Calu3 (cell line): ENCODE measurements around the gene STOM. TPM values are rescaled to one million over a fixed set of nuclear protein-coding genes. Genes with fewer than 3 reads are reported as not detected.
"Not testable (repeated sequence)": the region's sequence is repeated elsewhere in the genome, so short reads cannot be mapped to it uniquely, and the experiment has no call there.

Experiments used
- BruUV-seq: library from RNA; stranded (reverse); fragments of 400-500 nt; replicated peaks from 2 replicates; lab custom pipeline; 2021; lab: Mats Ljungman, UMichigan
- CTCF ChIA-PET: fragments of 300-600 bp; sonication (Branson Sonifier 250); formaldehyde crosslinking; loops from one replicate; lab custom pipeline; 2022; ENCODE audit warnings: antibody characterized with exemption; lab: Charles Lee
- DNase-seq: peaks from one replicate; pipeline ENCODE4 v3.0.0; 2022
- H3K27ac Mint-ChIP-seq: one replicate; pipeline ENCODE4 v1.8.0; 2022; ENCODE audit warnings: mixed read lengths; ENCODE audit not compliant: unreplicated experiment
- H3K27me3 Mint-ChIP-seq: one replicate; pipeline ENCODE4 v1.8.0; 2022; ENCODE audit warnings: mixed read lengths; ENCODE audit not compliant: unreplicated experiment
- H3K36me3 Mint-ChIP-seq: one replicate; pipeline ENCODE4 v1.8.0; 2022; ENCODE audit warnings: mild to moderate bottlenecking, moderate library complexity, mixed read lengths; ENCODE audit not compliant: insufficient read depth, unreplicated experiment
- H3K4me1 Mint-ChIP-seq: one replicate; pipeline ENCODE4 v1.8.0; 2022; ENCODE audit warnings: mild to moderate bottlenecking, low read depth, mixed read lengths; ENCODE audit not compliant: unreplicated experiment
- H3K4me3 Mint-ChIP-seq: one replicate; pipeline ENCODE4 v1.8.0; 2022; ENCODE audit warnings: mild to moderate bottlenecking, low read depth, moderate library complexity, mixed read lengths; ENCODE audit not compliant: unreplicated experiment
- H3K9me3 Mint-ChIP-seq: one replicate; pipeline ENCODE4 v1.8.0; 2022; ENCODE audit warnings: low read depth, mixed read lengths; ENCODE audit not compliant: unreplicated experiment
- intact Hi-C: fragments of 100-400 bp; cut with micrococcal nuclease; formaldehyde crosslinking; loops from one replicate; pipeline ENCODE4 v1.10.0; 2022; ENCODE audit not compliant: unreplicated experiment
- total RNA-seq: library from RNA; stranded (reverse); gene quantifications from 2 replicates; pipeline ENCODE4 v1.2.3, GENCODE V29; 2022
- TF ChIP-seq, protein P1 (sequence below): fragments of 200-600 bp; IDR thresholded peaks from one replicate; pipeline ENCODE4 v1.8.0; 2022; ENCODE audit warnings: antibody characterized with exemption; ENCODE audit not compliant: unreplicated experiment

Gene STOM
- total RNA-seq, 1 experiment from 2014 or later, result 25.5 TPM

DNA sequence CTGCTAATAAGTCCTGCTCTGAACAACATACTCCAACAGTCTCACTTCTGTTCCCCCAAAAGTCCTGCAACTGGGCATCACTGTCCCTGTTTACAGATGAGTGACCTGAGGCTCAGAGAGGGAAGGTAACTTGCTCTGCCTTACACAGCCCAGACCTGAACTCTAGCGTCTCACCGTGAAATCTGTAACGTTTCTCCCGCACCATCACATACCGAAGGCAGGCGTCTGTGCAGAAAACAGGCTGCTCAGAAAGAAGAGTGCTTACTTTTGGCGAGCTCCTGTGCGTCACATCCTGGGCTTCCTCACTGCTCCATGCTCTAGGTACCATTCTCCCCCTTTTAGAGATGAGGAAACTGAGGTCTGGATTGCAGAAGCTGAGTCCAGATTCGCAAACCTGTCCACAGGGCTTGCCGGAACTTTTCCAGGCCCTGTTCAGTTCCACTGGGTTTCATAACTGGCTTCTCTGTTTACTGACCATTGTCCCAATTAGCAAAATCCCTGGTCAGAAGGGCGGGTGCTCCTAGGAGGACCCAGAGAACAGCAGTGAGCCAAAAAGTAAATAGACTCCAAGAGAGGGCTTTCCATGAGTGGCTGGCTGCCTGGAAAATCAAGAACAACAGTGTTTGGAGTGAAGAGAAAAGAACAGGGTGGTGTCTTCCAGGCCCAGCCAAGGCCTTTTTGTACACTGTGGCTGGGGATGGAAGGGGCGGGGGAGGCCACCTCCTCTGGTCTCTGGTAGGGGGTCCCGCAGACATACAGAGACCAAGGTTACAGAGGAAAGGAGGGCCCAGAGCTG, 75.0 kb downstream of the STOM start:
- TF ChIP-seq, protein P1, sequence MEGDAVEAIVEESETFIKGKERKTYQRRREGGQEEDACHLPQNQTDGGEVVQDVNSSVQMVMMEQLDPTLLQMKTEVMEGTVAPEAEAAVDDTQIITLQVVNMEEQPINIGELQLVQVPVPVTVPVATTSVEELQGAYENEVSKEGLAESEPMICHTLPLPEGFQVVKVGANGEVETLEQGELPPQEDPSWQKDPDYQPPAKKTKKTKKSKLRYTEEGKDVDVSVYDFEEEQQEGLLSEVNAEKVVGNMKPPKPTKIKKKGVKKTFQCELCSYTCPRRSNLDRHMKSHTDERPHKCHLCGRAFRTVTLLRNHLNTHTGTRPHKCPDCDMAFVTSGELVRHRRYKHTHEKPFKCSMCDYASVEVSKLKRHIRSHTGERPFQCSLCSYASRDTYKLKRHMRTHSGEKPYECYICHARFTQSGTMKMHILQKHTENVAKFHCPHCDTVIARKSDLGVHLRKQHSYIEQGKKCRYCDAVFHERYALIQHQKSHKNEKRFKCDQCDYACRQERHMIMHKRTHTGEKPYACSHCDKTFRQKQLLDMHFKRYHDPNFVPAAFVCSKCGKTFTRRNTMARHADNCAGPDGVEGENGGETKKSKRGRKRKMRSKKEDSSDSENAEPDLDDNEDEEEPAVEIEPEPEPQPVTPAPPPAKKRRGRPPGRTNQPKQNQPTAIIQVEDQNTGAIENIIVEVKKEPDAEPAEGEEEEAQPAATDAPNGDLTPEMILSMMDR, result no peak
- Mint-ChIP-seq H3K27ac (no peak overlapping the region), H3K4me3 (no peak overlapping the region), H3K4me1 (peaks cover 21% of the 10 kb centered on the region), H3K36me3 (peaks cover 2% of the 10 kb centered on the region), H3K27me3 (no peaks in the 10 kb centered on the region), H3K9me3 (no peaks in the 10 kb centered on the region)
- intact Hi-C loops, result no loop called here
- no peak for DNase-seq
- CTCF ChIA-PET, result no interaction called here
- no TSS peak for BruUV-seq

DNA sequence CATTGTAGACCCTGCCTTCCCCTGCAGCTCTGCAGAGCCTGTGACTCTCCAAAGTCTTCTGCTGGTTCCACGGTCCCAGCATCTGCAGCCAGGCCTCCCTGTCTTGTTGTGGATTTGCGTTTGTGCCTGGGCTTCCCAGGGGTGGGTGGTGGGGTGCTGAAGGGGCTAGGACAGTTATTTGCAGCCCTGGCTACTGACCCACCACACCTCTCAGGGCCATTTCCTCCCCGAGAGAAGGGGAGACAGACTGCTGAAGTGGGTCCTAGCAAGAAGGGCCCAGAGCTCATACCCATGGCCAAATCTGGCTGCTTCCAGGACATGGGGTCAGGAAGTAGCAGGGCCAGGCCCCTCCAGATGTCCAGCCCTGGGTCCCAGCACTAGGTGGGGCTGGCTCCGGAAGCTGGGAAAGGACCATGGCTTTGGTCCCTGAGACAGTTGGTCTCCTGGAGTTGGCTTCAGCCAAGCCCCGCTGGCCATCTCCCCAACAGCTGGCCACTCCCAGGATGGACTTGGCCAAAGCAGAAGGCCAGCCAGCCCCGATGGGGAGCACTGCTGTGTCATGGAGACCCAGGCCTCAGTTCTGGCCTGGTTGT, 75.8 kb downstream of the STOM start:
- Mint-ChIP-seq H3K9me3 (no peaks in the 10 kb centered on the region), H3K27me3 (no peaks in the 10 kb centered on the region), H3K36me3 (peaks cover 7% of the 10 kb centered on the region), H3K4me3 (no peak overlapping the region), H3K27ac (no peak overlapping the region), H3K4me1 (peaks cover 26% of the 10 kb centered on the region)
- intact Hi-C loops, result no loop called here
- CTCF ChIA-PET, result no interaction called here
- TF ChIP-seq, protein P1, result no peak
- no peak for DNase-seq
- BruUV-seq, result no TSS peak

DNA sequence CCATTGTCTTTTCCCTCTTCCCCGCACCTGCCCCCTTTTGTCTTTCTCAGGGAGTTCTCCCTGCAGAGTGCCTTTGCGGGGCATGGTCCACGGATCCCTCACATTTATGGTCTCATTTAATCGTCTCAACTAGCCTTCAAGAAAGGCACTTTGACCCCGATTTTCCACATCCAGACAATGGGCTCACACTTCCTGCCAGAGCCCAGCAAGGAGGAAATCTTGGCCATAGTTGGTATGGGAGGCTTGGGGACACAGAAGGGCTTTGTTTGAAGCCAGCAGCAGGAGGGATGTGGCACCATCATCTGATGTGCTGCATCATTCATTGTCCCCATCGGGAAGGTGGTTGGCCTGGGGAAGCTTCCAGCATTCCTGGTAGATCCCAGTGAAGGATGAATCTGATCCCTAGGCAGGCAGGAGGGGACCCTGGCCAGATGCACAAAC, 77.2 kb downstream of the STOM start:
- no TSS peak for BruUV-seq
- no peak overlapping the region for H3K27ac Mint-ChIP-seq
- peaks cover 10% of the 10 kb centered on the region for H3K36me3 Mint-ChIP-seq
- peaks cover 26% of the 10 kb centered on the region for H3K4me1 Mint-ChIP-seq
- CTCF ChIA-PET, result no interaction called here
- H3K27me3 Mint-ChIP-seq, result no peaks in the 10 kb centered on the region
- TF ChIP-seq, protein P1, result no peak
- intact Hi-C loops, result no loop called here
- H3K4me3 Mint-ChIP-seq, result no peak overlapping the region
- DNase-seq, result no peak
- H3K9me3 Mint-ChIP-seq, result no peaks in the 10 kb centered on the region

DNA sequence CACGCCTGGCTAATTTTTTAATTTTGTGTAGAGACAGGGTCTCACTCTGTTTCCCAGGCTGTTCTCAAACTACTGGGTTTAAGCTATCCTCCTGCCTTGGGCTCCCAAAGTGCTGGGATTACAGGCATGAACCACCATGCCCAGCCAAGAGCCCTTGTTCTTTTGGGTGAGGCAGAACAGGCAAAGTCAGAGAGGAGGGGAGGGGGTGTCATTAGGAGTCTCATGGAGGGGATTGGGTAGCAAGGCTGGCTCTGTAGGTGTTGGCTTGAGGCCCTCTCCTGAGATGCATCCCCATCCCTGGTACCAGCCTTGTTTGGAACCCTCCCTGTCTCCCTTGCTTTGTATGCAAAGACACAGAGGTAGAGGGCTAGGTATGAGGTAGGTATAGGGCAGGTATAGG, 78.0 kb downstream of the STOM start:
- TF ChIP-seq, protein P1, result no peak
- no TSS peak for BruUV-seq
- intact Hi-C loops, result no loop called here
- CTCF ChIA-PET, result no interaction called here
- Mint-ChIP-seq H3K4me3 (no peak overlapping the region), H3K27me3 (no peaks in the 10 kb centered on the region), H3K9me3 (no peaks in the 10 kb centered on the region), H3K36me3 (peaks cover 14% of the 10 kb centered on the region), H3K27ac (no peak overlapping the region), H3K4me1 (peaks cover 25% of the 10 kb centered on the region)
- no peak for DNase-seq

GRCh38 chr9:121291536-121291935, 78.5 kb downstream of the STOM start:
- intact Hi-C loops, H3K27me3 Mint-ChIP-seq, CTCF ChIA-PET, DNase-seq, H3K27ac Mint-ChIP-seq, H3K4me3 Mint-ChIP-seq, H3K9me3 Mint-ChIP-seq, BruUV-seq: not testable (repeated sequence)
- peaks cover 19% of the 10 kb centered on the region for H3K36me3 Mint-ChIP-seq
- peaks cover 28% of the 10 kb centered on the region for H3K4me1 Mint-ChIP-seq
